ENCODE data around the gene HNRNPF.
"Not testable (repeated sequence)": the region's sequence is repeated elsewhere in the genome, so short reads cannot be mapped to it uniquely, and the experiment has no call there.

Gene HNRNPF, protein sequence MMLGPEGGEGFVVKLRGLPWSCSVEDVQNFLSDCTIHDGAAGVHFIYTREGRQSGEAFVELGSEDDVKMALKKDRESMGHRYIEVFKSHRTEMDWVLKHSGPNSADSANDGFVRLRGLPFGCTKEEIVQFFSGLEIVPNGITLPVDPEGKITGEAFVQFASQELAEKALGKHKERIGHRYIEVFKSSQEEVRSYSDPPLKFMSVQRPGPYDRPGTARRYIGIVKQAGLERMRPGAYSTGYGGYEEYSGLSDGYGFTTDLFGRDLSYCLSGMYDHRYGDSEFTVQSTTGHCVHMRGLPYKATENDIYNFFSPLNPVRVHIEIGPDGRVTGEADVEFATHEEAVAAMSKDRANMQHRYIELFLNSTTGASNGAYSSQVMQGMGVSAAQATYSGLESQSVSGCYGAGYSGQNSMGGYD

DNA sequence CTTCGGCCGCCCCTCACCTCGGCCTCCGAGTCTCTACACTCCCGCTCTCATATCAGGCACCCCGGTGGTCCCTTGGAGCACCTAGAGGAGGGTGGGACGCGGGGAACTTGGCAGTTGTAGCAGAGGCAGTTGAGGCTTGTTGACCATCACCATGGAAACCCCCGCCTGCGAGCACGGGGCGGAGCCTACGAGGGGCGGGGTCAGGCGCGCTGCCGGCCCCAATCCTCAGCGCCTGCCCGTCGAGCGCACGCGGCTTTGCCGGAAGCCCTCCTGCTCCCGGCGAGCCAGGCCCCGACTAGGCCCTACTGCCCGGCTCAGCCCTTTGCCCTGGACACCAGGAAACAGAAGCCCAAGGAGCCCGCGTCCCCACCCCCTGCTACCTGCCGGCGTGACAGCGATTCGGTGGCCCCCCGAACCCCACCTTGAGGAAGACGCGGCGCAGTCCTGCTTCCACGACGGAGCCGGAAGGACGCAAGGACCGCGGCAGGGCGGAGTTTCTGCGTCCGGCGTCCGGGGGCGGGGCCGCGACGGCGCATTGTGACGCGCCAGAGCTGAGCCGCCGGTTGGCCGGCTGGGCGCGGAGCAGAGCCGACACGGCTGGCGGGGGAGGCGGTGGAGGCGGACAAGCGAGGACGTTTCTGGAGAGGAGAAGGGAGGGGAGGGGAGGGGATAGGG is at the start of gene HNRNPF:
TSS of gene HNRNPF (minus strand) at position 477 of the 675 bp plus-strand sequence. CDS start 21,302 bp downstream, outside the sequence.
- DNase-seq = peak; percentile 96 to 97

DNA sequence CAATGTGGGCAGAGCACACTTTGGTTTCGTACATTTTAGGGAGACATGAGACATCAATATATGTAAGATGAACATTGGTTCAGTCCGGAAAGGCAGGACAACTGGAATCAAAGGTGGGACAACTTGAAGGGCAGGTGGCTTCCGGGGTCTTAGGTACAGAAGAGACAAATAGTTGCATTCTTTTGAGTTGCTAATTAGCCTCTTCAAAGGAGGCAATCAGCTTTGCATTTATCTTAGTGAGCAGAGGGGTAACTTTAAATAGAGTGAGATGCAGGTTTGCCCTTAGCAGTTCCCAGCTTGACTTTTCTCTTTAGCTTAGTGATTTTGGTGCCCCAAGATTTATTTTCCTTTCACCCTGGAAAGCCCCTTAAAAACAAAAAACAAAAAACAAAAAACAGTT is 49.2 kb upstream of the HNRNPF start:
- no peak for DNase-seq

DNA sequence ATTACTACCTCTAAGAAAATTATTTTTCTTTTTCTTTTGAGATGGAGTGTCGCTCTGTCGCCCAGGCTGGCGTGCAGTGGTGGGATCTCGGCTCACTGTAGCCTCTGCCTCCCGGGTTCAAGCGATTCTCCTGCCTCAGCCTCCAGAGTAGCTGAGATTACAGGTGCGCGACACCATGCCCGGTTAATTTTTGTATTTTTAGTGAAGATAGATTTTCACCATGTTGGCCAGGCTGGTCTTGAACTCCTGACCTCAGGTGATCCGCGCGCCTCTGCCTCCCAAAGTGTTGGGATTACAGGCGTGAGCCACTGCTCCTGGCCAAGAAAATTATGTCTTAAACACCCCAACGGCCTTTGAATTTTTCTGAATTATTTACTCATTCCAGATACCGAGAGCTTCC is 47.6 kb upstream of the HNRNPF start:
- DNase-seq = not testable (repeated sequence)

DNA sequence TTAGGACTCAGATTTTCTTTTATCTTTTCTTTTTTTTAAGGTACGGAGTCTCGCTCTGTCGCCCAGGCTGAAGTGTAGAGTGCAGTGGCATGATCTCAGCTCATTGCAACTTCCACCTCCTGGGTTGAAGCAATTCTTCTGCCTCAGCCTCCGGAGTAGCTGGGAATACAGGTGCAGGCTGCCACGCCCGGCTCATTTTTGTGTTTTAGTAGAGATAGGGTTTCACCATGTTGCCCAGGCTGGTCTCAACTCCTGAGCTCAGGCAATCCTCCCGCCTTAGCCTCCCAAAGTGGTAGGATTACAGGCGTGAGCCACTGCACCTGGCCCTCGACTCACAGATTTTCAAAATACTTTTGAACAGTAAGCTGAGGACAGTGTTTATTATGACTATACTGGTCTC is 45.0 kb upstream of the HNRNPF start:
- not testable (repeated sequence) for DNase-seq

DNA sequence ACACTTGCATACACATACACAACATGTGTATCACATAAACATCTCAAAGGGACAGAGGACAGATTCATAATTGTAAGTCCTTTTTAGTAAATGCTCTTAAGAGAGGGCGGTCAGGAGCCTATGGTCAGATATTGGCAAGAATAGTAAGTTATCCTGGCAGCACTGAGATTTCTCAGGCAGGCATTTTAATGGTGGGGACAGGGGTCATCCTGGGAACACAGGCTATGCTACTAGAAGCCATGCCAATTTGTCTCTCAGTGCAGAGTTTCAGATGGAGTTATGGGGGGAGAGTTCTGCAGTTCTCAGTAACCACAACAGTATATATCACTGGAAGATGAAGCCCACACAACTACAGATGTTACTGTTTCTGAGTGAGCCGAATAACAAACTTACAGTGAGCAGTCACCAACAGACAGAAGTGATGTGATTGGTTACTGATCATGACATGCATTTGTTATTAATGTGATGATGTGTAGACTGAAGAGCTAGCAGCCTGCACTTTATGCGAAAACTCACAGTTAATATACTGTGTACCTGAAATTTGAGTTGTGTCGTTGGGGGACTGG is 44.4 kb upstream of the HNRNPF start:
- no peak for DNase-seq

DNA sequence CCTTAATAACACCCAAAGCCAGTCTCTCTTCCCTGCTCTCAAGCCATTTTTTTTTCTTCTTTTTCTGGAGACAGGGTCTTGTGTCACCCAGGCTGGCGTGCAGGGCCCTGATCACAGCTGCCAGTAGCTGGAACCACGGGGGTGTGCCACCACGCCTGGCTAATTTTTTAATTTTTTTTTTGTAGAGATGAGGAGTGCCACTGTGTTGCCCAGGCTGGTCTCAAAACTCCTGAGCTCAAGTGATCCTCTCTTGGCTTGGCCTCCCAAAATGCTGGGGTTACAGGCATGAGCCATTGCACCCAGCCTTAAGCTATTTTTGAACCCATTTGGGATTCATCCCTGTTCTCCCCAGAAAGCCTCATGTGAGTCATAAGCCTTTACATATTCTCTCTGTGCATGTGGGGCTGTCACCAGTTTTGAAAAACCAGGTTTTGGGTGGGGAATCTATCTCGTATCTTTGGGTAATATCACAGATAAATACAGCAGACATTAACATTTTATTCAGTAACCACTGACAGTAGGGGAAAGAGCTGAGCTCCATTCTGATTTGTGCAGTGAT is 43.4 kb upstream of the HNRNPF start:
- no peak for DNase-seq

DNA sequence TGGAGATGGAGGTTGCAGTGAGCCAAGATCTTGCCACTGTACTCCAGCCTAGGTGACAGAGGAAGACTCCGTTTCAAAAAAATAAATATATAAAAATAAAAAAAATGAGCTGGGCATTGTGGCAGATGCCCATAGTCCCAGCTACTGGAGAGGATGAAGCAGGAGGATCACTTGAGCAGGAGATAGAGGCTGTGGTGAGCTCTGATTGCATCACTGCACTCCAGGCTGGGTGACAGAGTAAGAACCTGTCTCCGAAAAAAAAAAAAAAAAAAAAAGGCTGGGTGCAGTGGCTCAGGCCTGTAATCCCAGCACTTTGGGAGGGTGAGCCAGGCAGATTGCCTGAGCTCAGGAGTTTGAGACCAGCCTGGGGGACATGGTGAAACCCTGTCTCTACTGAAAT is 39.8 kb upstream of the HNRNPF start:
- no peak for DNase-seq

DNA sequence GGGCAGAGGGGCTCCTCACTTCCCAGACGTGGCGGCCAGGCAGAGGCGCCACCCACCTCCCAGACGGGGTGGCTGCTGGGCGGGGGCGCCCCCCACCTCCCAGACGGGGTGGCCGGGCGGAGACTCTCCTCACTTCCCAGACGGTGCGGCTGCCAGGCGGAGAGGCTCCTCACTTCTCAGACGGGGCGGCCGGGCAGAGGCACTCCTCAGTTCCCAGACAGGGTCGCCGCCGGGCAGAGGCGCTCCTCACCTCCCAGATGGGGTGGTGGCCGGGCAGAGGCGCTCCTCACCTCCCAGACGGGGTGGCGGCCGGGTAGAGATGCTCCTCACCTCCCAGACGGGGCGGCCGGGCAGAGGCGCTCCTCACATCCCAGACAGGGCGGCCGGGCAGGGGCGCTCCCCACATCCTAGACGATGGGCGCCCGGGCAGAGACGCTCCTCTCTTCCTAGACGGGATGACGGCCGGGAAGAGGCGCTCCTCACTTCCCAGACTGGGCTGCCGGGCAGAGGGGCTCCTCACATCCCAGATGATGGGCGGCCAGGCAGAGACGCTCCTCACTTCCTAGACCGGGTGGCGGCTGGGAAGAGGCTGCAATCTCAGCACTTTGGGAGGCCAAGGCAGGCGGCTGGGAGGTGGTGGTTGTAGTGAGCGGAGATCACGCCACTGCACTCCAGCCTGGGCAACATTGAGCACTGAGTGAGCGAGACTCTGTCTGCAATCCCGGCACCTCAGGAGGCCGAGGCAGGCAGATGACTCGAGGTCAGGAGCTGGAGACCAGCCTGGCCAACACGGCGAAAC is 37.4 kb upstream of the HNRNPF start:
- DNase-seq = not testable (repeated sequence)

DNA sequence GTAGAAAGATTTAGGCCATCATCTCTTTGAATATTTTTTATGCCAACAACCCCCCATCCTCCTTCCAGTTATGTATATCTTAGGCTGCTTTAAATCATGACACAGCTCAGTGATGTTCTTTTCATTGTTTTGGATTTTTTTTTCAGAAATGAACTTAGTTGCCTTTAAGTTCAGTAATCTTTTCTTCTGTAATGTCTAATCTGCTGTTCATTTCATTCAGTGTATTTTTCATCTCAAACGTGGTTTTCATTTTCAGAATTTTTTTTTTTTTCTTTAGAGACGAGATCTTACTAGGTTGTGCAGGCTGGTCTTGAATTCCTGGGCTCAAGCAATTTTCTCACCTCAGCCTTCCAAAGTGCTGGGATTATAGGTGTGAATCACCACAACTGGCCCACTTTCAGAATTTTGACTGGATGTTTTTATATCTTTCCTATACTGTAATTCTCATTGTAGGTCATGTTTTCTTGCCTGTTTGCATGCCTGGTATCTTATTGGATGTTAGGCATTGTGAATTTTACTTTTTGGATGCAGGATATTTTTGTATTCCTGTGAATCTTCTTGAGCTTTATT is 36.0 kb upstream of the HNRNPF start:
- DNase-seq = no peak

DNA sequence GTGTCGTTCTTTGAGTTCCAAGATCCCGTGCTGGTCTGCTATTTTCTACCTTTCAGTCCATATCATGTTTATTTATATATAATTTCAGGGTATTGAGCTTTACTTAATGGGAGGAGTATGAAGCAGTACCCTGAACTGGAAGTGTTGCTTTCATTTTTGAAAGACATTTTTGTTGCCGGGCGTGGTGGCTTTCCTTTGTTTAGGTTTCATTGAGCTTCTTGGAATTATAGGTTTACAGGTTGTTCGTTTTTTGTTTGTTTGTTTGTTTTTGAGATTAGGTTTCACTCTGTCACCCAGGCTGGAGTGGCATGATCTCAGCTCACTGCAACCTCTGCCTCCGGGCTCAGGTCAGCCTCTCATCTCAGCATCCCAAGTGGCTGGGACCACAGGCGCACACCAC is 35.3 kb upstream of the HNRNPF start:
- DNase-seq = no peak

DNA sequence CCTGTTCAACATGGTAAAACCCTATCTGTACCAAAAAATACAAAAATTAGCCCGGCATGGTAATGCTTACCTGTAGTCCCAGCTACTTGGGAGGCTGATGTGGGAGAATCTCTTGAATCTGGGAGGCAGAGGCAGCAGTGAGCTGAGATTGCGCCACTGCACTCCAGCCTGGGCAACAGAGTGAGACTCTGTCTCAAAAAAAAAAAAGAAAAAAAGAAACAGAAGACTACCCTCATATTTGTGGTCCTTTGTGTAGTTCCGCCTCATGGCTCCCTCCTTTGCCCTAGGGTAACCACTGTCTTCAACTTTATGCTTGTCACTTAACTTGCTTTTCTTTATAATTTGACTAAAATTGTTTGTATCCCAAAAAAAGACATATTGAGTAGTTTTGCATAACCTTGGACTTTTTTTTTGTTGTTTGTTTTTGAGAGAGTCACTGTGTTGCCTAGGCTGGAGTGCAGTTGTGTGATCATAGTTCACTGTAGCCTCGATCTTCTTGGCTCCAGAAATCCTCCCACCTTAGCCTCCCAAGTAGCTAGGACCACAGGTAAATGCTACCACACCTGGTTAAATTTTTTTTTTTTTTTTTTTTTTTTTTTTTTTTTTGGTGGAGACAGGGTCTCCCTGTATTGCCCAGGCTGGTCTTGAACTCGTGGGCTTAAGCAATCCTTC is 31.6 kb upstream of the HNRNPF start:
- peak; percentile 63 to 67 for DNase-seq

DNA sequence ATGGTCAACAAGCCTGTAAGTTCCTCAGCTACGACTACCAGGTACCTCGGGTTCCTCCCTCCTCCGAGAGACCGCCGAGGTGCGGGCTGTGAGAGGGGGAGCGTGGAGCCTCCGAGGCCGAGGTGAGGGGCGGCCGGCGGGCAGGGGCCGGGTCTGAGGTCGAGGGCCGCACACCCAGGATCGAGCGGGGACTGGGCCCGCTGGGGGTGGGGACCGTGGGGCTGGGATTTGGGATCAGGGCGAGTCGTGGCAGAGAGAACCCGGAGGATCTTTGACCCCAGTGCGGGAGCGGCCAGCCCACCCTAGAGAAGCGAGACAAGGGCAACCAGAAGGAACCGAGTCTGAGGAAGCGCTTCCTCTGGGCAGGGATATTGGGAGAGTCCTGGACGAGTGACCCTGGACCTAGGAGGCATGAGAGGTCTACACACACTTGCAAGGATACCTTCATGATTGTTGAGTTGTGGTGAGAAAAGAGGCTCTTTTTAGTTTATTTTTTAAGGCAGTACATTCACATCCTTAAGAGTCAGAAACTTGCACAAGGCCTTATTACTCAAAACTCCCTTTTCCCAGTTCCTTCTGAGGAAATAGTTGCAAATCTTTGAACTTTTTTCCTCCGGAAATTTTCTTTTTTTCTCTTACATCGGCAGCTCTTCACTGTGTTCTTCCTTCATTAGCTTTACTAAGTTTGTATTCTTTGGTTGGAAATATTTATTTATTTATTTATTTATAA is 28.3 kb upstream of the HNRNPF start:
- DNase-seq = peak; percentile 69 to 74

DNA sequence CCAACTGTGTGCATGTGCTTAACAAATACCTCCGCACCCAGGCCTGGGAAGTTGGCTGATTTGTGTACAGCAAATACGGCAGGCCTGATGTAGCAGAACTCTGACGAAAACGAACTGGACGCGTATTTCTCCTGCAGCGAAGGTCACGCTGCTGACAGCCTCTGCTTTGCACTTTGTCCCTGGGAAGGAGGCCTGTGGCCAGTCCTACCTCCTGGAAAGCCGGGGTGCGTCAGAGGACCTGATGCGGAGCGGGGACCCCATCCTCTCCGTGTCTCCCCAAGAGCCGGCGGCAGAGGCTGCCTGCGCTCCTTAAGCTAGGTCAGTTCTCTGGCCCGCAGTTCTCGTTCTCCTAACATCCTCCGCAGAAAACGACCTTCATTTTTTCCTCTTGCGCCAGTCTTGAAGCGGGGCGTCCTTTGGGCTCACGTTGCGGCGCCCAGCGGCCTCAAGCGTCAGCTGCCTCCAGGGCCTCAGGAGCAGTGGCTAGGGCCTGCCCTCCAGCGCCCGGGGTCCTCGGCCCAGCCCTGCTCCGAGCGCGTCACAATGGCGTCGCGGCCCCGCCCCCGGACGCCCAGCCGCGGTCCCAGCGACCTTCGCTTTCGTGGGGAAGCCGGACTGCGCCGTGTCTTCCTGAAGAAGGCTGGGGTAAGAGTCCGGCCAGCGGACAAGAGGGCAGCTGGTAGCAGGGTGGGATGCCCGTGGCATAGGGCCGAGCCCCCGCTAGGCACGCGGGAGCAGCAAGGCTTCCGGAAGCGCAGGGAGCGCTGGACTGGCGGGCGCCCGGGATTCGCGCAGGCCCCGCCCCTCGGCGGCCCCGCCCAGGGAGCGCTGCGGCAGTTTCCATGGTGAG is 27.5 kb upstream of the HNRNPF start, which contains the start of gene ZNF487:
TSS of gene ZNF487 (plus strand) at position 821 of the 850 bp plus-strand sequence. CDS start 38,703 bp downstream, outside the sequence.
- peak; percentile 86 for DNase-seq

DNA sequence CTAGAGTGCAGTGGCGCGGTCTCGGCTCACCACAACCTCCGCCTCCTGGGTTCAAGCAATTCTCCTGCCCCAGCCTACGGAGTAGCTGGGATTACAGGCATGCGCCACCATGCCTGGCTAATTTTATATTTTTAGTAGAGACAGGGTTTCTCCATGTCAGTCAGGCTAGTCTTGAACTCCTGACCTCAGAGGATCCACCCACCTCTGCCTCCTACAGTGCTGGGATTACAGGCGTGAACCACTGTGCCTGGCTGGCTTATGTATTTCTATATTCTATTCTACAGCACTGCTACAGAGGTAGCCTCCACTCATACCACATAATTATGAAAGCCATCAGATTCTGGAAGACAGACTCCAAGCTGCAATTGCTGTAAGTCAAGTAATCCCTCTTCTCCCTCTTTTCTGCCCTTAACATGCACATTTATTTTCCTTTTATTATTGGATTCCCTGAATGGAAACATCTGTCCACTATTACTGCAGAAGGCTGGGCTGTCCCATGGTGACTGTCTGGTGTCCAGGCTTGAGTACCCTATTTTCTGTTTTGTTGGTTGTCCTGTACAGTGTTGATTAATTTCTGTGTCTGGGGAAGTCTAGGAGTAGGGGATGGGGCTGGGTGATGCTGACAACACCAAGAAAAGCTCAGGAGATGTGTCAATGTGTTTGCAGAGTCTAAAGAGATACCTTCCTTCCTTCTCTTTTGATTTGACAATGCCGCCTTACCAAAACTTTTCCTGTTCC is 22.1 kb upstream of the HNRNPF start:
- DNase-seq = peak in 1 of 2 donors; percentile 34

DNA sequence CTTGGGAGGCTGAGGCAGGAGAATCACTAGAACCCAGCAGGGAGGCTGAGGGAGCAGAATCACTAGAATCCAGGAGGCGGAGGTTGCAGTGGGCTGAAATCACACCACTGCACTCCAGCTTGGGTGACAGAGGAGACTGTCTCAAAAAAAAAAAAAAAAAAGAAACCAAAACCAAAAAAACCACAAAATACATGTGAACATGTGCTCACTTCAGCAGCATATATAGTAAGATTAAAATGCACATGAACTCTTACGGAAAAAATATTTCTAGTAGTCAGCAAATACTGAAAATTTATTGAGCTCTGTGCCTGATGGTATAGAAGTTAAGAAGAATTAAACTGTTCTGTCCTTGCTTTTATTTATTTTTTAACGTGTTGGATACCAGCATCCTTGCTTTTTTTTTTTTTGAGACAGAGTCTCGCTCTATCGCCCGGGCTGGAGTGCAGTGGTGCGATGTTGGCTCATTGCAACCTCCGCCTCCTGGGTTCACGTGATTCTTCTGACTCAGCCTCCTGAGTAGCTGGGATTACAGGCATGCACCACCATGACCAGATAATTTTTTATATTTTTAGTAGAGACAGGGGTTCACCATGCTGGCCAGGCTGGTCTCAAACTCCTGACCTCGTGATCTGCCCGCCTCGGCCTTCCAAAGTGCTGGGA is 18.3 kb upstream of the HNRNPF start:
- DNase-seq = no peak

DNA sequence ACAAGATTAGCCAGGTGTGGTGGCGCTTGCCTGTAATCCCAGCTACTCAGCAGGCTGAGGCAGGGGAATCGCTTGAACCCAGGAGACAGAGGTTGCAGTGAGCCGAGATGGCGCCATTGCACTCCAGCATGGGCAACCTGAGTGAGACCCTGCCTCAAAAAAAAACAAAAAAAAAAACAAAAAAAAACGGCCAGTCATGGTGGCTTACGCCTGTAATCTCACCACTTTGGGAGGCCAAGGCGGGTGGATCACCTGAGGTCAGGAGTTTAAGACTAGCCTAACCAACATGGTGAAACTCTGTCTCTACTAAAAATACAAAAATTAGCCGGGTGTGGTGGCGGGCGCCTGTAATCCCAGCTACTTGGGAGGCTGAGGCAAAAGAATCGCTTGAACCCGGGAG is 17.5 kb upstream of the HNRNPF start:
- not testable (repeated sequence) for DNase-seq

DNA sequence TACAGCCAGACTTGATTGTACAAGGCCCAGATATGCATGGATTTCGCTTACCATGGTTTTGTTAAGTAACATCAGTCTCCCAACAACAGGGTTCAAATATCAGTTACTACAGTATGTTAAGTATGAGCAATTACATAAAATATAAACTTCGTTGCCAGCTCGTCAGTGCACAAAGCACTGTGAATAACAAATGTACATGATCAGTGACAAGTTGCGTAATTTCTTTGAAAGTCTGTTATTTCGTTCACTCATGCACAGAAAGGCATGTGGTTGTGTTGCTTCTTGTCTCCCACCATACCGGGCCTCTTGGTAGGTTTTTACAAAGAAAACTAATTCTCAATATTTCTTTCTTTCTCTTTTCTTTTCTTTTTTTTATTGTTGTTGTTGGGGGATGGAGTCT is 15.4 kb upstream of the HNRNPF start:
- DNase-seq = no peak

DNA sequence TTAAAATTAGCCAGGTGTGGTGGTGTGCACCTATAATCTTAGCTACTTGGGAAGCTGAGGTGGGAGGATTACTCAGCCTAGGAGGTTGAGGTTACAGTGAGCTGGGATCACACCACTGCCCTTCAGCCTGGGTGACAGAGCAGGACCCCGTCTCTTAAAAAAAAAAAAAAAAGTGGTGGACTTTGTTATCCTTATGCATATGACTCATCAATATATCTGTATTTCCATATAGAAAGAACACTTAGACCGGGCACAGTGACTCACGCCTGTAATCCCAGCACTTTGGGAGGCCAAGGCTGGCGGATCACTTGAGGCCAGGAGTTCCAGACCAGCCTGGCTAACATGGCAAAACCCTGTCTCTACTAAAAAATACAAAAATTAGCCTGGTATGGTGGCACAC is 13.0 kb upstream of the HNRNPF start:
- DNase-seq = not testable (repeated sequence)

DNA sequence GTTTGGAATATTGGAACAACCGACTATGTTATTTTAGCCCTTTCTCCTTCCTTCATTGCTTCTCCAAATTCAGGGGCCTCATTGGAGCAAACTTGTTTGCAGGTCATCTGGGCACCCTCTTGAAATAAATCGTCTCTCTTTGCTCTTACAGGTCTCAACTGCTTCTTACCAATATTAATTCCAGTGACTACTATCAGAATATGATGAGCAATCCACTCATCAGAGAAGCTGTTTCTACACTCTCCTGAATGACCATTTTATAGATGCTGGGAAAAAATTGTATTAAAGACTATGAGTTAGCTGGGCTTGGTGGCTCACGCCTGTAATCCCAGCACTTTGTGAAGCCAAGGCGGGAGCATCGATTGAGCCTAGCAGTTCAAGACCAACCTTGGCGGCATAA is 12.5 kb upstream of the HNRNPF start:
- no peak for DNase-seq
